ENCODE data around the gene CEP70.
A peak's percentile ranks its signal among the peaks of the same experiment; 100 is the strongest.
"Not testable (repeated sequence)": the region's sequence is repeated elsewhere in the genome, so short reads cannot be mapped to it uniquely, and the experiment has no call there.

CEP70 gene

DNA sequence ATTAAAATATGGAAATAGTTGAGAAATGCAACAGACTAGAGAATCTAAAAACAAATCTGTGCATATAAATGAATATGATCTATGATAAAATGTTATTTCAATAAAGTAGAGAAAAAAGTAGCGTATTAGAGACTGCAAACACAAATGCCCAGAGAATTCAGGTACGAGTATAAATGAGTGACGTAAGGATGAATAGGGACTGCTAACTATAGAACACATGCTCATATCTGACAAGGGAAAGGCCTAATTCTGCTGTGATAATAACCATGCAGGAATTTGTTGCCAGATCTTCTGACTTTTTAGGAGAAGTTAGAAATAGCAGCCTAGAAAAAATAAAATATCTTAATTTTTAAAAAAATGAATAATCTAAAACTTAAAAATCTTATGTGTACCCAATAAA is 86.5 kb downstream of the CEP70 start:
- DNase-seq, result no peak

DNA sequence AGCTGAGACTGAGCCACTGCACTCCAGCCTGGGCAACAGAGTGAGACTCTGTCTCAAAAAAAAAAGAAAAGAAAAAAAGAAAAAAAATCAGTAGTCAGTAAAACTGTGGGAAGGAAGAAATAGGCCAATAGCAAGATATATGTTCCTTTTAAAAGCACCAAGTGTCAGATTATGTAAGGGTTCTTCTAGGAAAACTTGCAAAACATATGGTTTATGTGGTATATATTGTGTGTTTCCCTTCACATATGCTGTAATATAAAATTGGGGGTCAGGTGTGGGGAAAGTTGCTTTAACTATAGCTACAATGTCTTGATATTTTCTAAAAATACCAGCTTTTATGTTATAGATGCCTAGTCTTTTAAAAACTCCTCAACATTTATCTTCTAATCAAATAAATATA is 95.1 kb downstream of the CEP70 start:
- no peak for DNase-seq

DNA sequence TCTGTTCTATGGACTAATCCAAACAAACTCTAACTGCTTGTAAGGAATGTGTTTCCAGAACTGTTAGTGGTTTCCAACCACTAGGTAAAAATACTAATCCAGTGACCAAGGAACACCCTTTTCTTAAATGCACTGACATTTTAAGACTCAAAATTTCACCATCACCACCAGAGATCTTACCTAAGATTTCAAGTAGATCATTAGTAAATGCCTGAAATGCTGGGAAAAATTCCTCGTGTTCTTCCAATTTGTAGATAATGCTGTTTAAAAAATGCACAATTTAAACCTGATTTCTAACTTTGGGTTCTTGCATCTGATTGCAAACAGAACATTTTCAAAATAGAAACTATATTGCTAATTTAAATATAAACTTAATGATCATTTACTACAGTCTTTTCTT is 96.2 kb downstream of the CEP70 start:
- DNase-seq, result no peak

DNA sequence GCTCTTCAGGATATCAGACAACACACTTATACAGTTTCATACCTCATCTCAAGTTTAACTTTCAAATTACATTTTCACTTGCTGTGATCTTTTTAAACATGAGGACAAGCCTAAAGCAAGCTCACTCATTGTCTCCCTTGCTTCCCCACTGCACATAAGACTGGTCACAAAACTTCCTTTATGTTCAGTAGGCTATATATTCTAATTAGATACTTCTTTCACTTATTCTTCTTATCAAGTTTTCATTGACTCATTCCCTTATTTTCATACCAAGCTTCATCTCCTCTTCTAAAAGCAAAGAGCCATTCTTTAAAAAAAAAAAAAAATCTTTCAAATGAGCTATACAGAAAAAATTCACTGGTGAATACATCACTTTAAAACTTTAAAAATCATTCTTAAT is 97.0 kb downstream of the CEP70 start:
- no peak for DNase-seq

DNA sequence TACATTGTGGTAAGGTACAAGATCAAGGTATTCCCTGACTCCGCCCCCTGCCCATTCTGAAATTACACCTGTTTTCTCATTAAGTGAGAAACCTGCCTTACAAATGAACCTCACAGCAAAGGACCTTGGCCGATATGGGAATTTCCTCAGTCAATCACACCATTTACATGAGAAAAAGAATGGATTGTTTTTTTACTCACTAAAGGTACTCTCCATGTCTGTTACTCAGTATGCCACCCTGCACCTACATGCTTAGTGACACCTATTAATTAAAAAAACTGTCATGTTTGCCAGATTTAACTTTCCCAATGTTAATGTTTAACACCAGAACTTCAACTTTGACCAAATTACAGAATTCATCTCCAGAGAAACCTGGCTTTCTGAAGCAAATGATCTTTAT is 97.6 kb downstream of the CEP70 start:
- DNase-seq, result no peak

DNA sequence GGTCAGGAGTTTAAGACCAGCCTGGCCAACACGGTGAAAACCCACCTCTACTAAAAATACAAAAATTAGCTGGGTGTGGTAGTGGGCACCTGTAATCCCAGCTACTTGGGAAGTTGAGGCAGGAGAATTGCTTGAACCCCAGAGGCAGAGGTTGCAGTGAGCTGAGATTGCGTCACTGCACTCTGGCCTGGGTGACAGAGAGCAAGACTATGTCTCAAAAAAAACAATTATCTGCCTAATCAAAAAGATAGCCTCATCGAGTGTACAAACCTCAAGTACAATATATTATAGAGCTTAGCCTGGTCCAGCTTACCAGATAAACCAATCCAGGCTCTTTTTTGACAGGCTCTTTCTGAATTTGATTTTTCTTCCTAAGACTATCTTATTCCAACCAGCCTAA is 98.4 kb downstream of the CEP70 start:
- DNase-seq, result not testable (repeated sequence)

DNA sequence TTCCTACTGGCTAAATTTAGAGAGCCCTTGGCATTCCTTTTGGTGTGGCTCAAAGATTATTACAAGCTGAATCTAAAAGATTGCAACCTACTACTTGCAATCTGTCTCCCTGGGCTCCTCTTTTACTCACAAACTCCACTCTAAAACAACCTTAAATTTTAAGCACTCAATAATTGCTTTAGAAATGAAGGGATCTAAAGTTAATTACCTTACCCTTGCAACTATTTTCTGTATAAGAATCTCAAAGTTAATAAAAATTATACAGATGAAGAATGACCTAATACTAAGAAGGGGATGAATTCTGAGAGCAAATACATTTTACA is 99.5 kb downstream of the CEP70 start:
- DNase-seq, result no peak

DNA sequence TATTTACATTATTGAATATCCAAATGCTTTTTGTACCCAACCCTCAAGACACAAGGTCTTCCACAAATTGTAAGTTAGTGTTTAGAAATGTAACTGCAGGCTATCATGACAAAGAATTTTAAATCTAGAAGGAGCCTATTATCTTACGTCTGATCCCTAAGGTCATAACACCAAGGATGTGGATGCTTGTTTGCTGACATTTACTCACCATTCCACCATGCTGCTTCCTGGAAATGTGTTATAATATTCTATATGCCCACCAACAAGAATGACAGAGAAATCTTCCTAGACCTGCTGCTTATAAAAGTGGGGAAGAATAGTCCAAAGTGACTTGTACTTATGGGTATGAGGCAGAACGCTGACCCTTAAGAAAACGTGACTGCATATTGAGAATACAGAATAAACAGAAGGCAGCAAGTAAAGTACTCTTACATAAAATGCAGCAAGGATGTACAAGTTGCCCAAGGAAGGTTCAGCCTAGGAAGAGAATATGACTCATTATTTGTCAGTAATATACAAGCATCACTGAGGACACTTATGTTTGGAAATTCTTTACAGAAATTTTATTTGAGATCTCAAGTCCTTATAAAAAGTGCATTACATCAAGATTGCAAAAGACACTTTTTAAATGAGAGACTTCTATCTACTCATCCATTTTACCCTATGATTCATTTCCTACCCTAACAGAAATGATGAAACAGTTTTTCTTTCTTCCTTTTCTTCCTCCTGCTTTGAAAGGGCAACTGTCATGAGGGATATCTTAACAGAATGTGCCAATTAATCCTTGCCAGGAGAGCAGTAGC is 100.1 kb downstream of the CEP70 start:
- no peak for DNase-seq

DNA sequence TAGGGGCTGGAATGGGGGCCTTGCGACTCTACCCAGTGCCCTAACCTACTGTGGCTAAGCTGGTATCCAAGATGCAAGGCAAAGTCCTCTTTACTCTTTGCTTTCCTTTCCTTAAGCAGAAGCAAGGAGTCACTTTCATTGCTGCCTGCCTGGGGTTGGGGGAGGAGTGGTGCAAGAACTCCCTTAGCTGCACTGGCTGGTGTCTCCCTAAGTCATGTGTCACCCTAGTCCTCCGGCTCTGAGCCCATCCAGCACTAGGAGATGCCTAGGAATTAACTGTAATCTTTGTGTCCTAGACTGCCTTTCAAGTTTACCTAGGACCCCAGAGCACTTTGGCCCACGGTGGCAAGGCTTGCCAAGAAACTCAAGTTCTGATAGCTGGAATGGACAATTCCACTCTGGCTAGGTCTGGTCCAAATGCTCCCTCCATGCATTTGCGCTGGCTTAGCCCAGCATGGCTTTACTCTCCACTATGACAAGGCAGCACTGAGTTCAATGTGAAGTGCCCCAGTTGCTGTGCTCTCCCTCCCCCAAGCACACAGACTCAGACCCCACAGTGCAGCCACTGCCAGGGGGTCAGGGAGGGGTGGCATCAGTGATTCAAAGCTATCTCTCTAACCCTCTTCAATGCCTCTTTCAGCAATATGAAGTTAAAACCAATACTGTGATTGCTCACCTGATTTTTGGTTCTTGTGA is 100.9 kb downstream of the CEP70 start:
- no peak for DNase-seq

DNA sequence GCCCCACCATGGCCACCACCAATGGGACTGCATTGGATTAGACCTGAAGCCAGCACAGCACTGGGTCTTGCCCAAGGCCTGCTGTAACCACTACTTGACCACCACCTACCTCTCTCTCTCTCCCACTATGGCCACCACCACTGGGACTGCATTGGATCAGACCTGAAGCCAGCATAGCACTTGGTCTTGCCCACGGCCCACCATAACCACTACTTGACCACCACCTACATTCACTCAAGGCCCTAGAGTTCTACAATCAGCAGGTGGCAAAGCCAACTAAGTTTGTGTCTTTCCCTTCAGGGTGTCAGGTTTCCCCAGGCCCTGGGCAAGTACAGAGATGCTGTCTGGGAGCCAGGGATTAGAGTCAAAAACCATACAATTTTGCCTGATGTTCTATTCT is 102.1 kb downstream of the CEP70 start:
- no peak for DNase-seq

DNA sequence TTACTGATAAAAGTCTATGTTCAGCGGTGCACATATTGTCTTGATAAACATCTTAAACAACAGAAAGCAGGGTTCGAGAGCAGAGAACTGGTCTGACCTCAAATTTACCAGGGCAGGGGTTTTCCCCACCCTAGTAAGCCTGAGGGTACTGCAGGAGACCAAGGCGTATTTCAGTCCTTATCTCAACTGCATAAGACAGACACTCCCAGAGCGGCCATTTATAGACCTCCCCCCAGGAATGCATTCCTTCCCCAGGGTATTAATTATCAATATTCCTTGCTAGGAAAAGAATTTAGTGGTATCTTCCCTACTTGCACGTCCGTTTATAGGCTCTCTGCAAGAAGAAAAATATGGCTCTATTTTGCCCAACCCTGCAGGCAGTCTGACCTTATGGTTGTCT is 107.5 kb downstream of the CEP70 start:
- DNase-seq, result not testable (repeated sequence)

DNA sequence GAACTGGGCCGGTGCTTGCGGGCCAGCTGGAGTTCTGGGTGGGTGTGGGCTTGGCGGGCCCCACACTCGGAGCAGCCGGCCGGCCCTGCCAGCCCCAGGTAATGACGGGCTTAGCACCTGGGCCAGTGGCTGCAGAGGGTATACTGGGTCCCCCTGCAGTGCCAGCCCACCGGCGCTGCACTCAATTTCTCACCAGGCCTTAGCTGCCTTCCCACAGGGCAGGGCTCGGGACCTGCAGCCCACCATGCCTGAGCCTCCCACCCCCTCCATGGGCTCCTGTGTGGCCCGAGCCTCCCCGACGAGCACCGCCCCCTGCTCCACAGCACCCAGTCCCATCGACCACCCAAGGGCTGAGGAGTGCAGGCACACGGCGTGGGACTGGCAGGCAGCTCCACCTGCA is 109.4 kb downstream of the CEP70 start:
- not testable (repeated sequence) for DNase-seq

DNA sequence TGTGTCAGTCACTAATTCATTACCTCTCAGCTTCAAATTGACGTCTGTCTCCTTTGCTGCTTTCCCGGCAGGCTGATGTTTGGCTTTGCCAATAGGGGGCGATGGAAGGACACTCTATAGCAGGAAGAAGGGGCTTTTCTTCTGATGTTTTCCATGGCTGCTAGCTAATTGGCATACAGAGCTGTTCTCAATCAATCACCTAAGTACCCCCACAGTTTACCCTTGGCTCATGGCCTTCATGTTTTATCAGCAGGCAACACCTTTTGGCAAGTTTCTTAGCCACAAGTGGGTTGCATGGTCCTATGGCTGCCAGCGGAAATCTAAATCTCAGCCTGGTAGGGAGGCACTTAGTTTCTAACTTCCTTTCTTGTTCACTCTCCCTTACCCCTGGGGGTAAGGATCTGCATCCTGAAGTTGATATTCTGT is 114.6 kb downstream of the CEP70 start:
- DNase-seq, result peak; percentile 24

DNA sequence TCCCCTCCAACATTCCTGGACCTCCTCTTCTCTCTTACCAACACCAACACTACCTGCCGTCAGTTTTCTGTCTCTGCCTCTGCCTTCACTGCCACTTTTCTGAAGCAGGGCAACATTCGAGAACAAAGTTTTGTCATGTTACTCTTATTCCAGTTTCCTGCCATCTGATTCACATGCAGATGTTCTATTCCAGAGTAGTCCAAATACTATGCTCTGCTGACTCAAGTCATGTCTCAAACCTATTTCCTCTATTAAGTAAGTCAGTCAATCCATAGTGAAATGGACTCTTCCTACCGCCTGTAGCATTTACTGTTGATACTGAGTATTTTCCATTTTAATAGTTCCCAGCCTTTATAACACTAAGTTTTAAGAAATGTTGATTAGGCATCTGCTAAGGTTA is 116.3 kb downstream of the CEP70 start:
- no peak for DNase-seq

DNA sequence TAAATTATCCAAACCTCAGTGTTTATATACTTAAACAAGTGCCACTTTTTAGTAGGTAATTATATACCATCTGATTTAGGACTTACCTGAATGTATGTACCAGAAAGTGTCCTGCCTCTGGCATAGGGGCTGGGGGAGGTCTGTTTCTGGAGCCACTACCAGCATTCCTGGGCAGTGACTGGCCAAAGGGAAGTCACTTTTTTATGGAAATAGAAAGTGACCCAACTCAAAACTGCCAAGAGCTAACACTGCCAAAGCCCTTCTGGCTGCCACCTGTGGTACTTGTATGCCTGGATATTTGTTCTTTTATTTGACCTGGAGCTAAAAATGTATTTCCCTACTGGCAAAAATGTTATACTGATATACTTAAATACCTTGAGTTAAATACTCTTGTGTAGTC is 116.9 kb downstream of the CEP70 start:
- no peak for DNase-seq

DNA sequence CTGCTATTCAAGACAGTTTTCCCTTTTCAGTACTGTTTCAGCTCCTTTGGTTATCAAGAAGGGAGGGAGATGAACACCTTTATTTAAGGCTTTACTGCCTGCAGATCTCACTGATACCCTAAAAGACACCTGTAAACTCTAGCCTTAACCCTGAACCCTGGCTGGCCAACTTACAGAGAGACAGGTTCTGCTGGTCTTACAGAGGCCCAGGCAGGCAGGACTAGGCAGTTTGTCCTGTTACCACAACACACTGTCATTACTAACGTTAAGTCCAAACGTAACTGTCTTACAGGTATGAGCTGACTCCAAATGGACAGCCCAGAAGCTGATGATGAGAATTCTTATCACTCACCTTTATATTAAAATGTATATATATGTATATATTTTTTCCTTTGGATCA is 117.5 kb downstream of the CEP70 start:
- no peak for DNase-seq

DNA sequence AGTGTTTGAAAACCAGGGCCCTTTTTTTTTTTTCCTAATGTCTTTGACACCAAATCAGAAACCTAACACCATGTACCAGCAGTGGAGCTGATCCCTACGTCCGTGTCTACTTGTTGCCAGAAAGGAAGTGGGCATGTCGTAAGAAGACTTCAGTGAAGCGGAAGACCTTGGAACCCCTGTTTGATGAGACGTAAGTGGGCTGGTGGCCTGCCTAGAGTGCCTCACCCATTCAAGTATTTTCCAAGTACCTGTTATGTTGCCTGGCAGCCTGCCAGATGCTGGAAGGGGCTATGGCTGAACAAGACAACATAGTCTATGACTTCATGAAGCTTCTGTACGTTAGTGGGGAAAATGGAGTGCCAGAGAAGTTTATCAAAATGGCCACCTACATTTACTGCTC is 119.9 kb downstream of the CEP70 start:
- no peak for DNase-seq

DNA sequence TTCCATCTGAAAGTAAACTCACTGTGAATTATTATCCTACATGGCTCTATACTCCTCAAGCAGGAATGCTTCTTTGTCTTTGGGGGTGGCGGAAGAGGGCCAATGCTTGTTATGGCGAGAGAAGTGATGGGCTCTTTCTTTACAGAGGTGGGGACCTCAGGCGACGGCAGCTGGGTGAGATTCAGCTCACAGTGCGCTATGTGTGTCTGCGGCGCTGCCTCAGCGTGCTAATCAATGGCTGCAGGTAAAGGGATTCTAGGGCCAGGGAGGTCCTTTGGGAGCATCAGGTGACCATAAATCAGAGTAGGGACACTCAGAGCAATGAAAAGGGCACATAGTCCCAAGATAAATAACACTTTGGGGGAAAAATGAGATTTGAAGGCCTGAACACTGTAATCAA is 120.7 kb downstream of the CEP70 start:
- DNase-seq, result no peak

DNA sequence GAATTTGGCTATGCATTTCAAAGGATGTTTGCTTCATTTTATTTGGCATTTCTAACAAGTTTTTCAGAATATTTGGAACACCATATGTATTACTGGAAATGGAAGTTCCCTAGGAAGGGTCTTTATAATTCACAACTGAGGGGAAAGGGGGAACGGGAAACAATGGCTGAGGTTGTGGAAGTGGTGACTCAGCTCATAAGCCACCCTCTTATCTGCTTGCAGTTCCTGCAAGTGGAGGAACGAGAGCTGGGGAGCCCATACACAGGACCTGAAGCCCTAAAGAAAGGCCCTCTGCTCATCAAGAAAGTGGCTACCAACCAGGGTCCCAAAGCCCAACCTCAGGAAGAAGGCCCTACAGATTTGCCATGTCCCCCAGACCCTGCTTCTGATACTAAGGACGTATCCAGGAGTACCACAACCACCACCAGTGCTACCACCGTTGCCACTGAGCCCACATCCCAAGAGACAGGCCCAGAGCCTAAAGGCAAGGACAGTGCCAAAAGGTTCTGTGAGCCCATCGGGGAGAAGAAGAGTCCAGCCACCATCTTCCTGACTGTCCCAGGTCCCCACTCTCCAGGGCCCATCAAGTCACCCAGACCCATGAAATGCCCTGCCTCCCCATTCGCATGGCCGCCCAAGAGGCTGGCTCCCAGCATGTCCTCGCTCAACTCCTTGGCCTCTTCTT is 121.8 kb downstream of the CEP70 start:
- no peak for DNase-seq

DNA sequence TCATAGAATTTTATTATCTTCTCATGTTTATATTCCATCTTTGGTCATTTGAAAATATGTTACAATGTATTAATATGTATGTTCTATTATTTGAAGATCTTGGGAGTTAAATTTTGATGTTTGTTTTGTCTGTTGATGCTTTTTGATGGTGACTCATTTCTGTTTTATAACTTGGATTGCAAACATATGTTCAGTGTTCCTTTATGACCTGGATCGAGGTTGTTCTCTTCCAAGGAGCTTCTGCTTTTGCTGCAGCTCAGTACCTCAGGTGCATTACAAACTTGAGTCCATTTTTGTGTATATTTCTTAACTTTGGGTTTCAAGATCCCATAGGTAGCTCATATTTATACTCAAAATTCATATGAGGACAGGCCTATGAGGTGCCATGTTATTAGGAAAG is 122.6 kb downstream of the CEP70 start:
- no peak for DNase-seq

DNA sequence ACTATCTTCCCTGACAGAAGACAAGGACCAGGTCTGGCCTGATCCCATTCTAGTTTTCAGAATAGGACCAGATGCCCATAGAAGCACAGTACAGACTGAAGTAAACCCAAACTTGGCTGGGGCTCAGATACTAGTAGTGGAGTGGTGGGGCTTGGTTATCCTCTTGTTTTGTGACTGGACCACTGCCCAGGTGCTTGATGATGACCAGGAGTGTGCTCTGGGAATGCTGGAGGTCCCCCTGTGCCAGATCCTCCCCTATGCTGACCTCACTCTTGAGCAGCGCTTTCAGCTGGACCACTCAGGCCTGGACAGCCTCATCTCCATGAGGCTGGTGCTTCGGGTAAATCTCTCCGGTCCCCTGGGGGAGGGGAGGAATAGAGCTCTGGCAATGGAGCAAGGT is 123.4 kb downstream of the CEP70 start:
- DNase-seq, result no peak

DNA sequence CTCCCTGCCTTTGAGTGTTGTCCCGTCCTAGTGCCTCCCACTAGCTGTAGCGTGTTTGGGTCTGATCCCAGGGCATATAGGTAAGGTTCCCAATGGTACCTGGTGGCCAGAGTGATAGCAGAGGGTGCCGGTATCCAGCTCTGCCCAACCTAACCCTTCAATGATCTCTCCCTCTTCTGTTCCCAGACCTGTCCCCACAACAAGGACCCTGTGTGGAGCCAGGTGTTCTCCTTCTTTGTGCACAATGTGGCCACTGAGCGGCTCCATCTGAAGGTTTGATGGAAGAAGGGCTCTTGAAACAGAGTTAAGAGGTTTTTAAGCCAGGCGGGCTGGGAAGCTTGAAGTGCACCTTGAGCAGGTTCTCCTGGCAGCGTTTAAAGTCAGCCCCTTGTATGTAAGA is 124.2 kb downstream of the CEP70 start:
- DNase-seq, result no peak

DNA sequence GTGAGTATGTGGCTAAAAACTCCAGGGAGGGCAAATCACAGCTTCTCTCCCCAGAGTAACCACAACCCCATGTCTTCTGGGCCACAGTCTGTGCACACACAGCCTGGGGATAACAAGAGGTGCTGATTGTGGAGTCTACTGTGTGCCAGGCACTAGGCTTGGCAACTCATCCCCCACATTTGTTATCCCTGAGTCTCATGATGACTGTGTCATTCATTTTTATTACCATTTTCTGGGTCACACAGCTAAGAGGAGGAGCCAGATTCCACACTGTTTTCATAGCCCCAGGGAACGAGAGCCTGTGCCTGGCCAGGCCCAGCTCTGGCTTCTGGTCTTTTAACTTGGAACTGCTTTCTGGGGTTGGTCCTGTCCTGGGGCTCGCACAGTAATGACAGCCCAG is 125.2 kb downstream of the CEP70 start:
- DNase-seq, result no peak

DNA sequence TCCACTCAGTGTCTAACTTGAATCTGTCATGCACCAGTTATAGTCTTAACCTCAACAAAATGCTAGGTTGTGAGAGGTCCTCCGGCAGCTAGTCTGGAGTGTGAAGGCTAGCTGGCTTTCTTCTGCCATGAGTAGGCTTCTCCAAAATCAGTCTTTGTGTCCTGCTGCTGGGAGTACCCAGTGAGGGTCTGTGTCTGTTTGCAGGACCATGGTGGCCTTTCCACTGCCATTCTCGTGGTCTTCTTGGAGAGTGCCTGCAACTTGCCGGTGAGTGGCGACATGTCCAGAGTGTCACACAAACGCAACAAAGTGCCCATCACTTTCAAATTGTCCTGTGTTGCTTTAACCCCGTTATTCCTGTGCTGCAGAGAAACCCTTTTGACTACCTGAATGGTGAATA is 125.6 kb downstream of the CEP70 start:
- DNase-seq, result no peak

Measured in CD4-positive, alpha-beta T cell treated with Interleukin-12 subunit alpha and Interleukin-12 subunit beta, for 1 hour (primary cell).